ENCODE measurements around the gene CAPN11. TPM values are rescaled to one million over a fixed set of nuclear protein-coding genes. Genes with fewer than 3 reads are reported as not detected.
"Not testable (repeated sequence)": the region's sequence is repeated elsewhere in the genome, so short reads cannot be mapped to it uniquely, and the experiment has no call there.

The CAPN11 gene
- total RNA-seq, 1 donor from 2014 or later = 0.07 TPM

GRCh38 chr6:44228836-44229235, 70.2 kb downstream of the CAPN11 start:
- Mint-ChIP-seq H3K9me3 (ENCODE audit: low read depth) (no peaks in the 10 kb centered on the region), H3K4me3 (ENCODE audit: unreplicated experiment) (no peak overlapping the region), H3K36me3 (ENCODE audit: low read depth) (peaks cover 21% of the 10 kb centered on the region), H3K27me3 (ENCODE audit: low read depth) (no peaks in the 10 kb centered on the region), H3K27ac (ENCODE audit: unreplicated experiment) (peak overlapping the region; percentile 27), H3K4me1 (ENCODE audit: low read depth) (peaks cover 75% of the 10 kb centered on the region)
- no peak for TF ChIP-seq CTCF (IDR thresholded peaks at IDR 0.05)
- DNase-seq (ENCODE audit: low spot score) = peak; percentile 35

- TF ChIP-seq CTCF (IDR thresholded peaks at IDR 0.05) = no peak
- peak; percentile 56 for DNase-seq (ENCODE audit: low spot score)
- Mint-ChIP-seq H3K27me3 (ENCODE audit: low read depth) (no peaks in the 10 kb centered on the region), H3K4me1 (ENCODE audit: low read depth) (peaks cover 75% of the 10 kb centered on the region), H3K27ac (ENCODE audit: unreplicated experiment) (peak overlapping the region; percentile 57), H3K4me3 (ENCODE audit: unreplicated experiment) (no peak overlapping the region), H3K36me3 (ENCODE audit: low read depth) (peaks cover 21% of the 10 kb centered on the region), H3K9me3 (ENCODE audit: low read depth) (no peaks in the 10 kb centered on the region)
Observed at GRCh38 chr6:44229376-44230033, 70.9 kb downstream of the CAPN11 start.

- Mint-ChIP-seq H3K9me3 (ENCODE audit: low read depth) (no peaks in the 10 kb centered on the region), H3K27ac (ENCODE audit: unreplicated experiment) (no peak overlapping the region), H3K4me3 (ENCODE audit: unreplicated experiment) (no peak overlapping the region), H3K36me3 (ENCODE audit: low read depth) (peaks cover 21% of the 10 kb centered on the region), H3K27me3 (ENCODE audit: low read depth) (no peaks in the 10 kb centered on the region), H3K4me1 (ENCODE audit: low read depth) (peaks cover 75% of the 10 kb centered on the region)
- no peak for TF ChIP-seq CTCF (IDR thresholded peaks at IDR 0.05)
- peak; percentile 72 for DNase-seq (ENCODE audit: low spot score)
Observed at GRCh38 chr6:44230034-44230675, 71.5 kb downstream of the CAPN11 start.

GRCh38 chr6:44231426-44231825, 72.8 kb downstream of the CAPN11 start:
- H3K9me3 Mint-ChIP-seq (ENCODE audit: low read depth); H3K4me3 Mint-ChIP-seq (ENCODE audit: unreplicated experiment): not testable (repeated sequence)

GRCh38 chr6:44232676-44233566, 74.3 kb downstream of the CAPN11 start:
- Mint-ChIP-seq H3K4me1 (ENCODE audit: low read depth) (peaks cover 74% of the 10 kb centered on the region), H3K9me3 (ENCODE audit: low read depth) (no peaks in the 10 kb centered on the region), H3K4me3 (ENCODE audit: unreplicated experiment) (no peak overlapping the region), H3K27me3 (ENCODE audit: low read depth) (no peaks in the 10 kb centered on the region), H3K36me3 (ENCODE audit: low read depth) (peaks cover 25% of the 10 kb centered on the region), H3K27ac (ENCODE audit: unreplicated experiment) (peak overlapping the region; percentile 96)
- TF ChIP-seq CTCF (IDR thresholded peaks at IDR 0.05) = no peak
- peak; percentile 69 for DNase-seq (ENCODE audit: low spot score)

More at GRCh38 chr6:44231426-44231825, 72.8 kb downstream of the CAPN11 start:
- peaks cover 74% of the 10 kb centered on the region for H3K4me1 Mint-ChIP-seq (ENCODE audit: low read depth)
- H3K27me3 Mint-ChIP-seq (ENCODE audit: low read depth) = not testable (repeated sequence)
- H3K36me3 Mint-ChIP-seq (ENCODE audit: low read depth) = peaks cover 25% of the 10 kb centered on the region
- H3K27ac Mint-ChIP-seq (ENCODE audit: unreplicated experiment) = peak overlapping the region; percentile 59
- peak; percentile 48 for DNase-seq (ENCODE audit: low spot score)
